GF-D8 (cell line): ENCODE data around the gene CCL26.
A peak's percentile ranks its signal among the peaks of the same experiment; 100 is the strongest.
"Not testable (repeated sequence)": the region's sequence is repeated elsewhere in the genome, so short reads cannot be mapped to it uniquely, and the experiment has no call there.

Source experiments
- DNase-seq: peaks from one replicate; lab custom pipeline; 2025; lab: John Stamatoyannopoulos, UW

CCL26 gene

GRCh38 chr7:75792567-75792966, 20.6 kb upstream of the CCL26 start:
- DNase-seq, result not testable (repeated sequence)

- DNase-seq, result no peak
Observed at GRCh38 chr7:75789361-75789924, 17.4 kb upstream of the CCL26 start.

GRCh38 chr7:75788154-75788847, 16.3 kb upstream of the CCL26 start:
- DNase-seq, result not testable (repeated sequence)

- not testable (repeated sequence) for DNase-seq
Observed at GRCh38 chr7:75783058-75783457, 11.0 kb upstream of the CCL26 start.

GRCh38 chr7:75780647-75781273, 8.7 kb upstream of the CCL26 start:
- DNase-seq, result not testable (repeated sequence)

- DNase-seq, result not testable (repeated sequence)
Observed at GRCh38 chr7:75779516-75779915, 7.5 kb upstream of the CCL26 start.

GRCh38 chr7:75779035-75779434, 7.0 kb upstream of the CCL26 start:
- not testable (repeated sequence) for DNase-seq

- DNase-seq, result no peak
Observed at GRCh38 chr7:75776295-75776971, 4.4 kb upstream of the CCL26 start.

GRCh38 chr7:75773958-75774357, 1.9 kb upstream of the CCL26 start:
- DNase-seq, result not testable (repeated sequence)

- no peak for DNase-seq
Observed at GRCh38 chr7:75771224-75771623, 787 bp downstream of the CCL26 start.

GRCh38 chr7:75762350-75762917, 9.6 kb downstream of the CCL26 start:
- peak; percentile 54 for DNase-seq

GRCh38 chr7:75761801-75762200, 10.2 kb downstream of the CCL26 start:
- DNase-seq, result not testable (repeated sequence)

GRCh38 chr7:75758491-75758890, 13.5 kb downstream of the CCL26 start:
- DNase-seq, result no peak

GRCh38 chr7:75757860-75758259, 14.2 kb downstream of the CCL26 start:
- DNase-seq, result no peak

GRCh38 chr7:75756991-75757676, 14.9 kb downstream of the CCL26 start:
- DNase-seq, result no peak

- no peak for DNase-seq
Observed at GRCh38 chr7:75756206-75756990, 15.6 kb downstream of the CCL26 start.

- DNase-seq, result no peak
Observed at GRCh38 chr7:75743455-75743859, 28.6 kb downstream of the CCL26 start.

GRCh38 chr7:75740846-75741497, 31.0 kb downstream of the CCL26 start:
- DNase-seq, result peak; percentile 48

GRCh38 chr7:75739796-75740672, 32.0 kb downstream of the CCL26 start:
- DNase-seq, result no peak
